GM20000 (cell line): ENCODE results near the gene STARD13.

ENCODE experiments used
- DNase-seq: peaks from one replicate; pipeline ENCODE4 v3.0.0; 2012; ENCODE audit warnings: low spot score
- TF ChIP-seq, protein P1 (sequence below): IDR thresholded peaks from 2 replicates; pipeline ENCODE4 v1.5.1; 2012; ENCODE audit warnings: mild to moderate bottlenecking, control low read depth; ENCODE audit errors: extremely low read depth, missing control alignments

Gene STARD13

DNA sequence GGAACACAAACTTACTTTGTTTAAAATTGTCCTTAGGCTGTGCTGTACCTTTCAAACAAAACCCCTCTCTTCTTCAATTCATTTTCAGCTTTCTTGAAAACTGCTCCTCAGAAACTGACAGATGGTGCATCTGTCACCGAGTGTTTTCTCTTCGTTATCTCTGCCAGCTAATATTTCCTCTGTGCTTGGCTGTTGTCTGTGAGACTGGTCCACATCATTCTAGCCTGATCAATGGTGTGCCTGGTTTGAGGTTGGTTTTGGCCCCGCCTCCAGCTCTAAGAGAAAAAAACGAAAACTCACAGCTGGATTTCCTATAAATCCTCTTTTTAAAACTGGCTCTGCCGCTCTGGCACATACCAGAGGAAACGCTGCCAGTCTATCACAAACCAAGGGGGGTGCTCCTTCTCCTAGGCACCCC lies 79.7 kb downstream of the STARD13 start:
- TF ChIP-seq, protein P1, sequence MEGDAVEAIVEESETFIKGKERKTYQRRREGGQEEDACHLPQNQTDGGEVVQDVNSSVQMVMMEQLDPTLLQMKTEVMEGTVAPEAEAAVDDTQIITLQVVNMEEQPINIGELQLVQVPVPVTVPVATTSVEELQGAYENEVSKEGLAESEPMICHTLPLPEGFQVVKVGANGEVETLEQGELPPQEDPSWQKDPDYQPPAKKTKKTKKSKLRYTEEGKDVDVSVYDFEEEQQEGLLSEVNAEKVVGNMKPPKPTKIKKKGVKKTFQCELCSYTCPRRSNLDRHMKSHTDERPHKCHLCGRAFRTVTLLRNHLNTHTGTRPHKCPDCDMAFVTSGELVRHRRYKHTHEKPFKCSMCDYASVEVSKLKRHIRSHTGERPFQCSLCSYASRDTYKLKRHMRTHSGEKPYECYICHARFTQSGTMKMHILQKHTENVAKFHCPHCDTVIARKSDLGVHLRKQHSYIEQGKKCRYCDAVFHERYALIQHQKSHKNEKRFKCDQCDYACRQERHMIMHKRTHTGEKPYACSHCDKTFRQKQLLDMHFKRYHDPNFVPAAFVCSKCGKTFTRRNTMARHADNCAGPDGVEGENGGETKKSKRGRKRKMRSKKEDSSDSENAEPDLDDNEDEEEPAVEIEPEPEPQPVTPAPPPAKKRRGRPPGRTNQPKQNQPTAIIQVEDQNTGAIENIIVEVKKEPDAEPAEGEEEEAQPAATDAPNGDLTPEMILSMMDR, result no peak

GRCh38 chr13:33205224-33205623 lies 80.3 kb downstream of the STARD13 start:
- DNase-seq, result no peak
- TF ChIP-seq, protein P1, result no peak

More for the DNA sequence above, 79.7 kb downstream of the STARD13 start:
- no peak for DNase-seq

DNA sequence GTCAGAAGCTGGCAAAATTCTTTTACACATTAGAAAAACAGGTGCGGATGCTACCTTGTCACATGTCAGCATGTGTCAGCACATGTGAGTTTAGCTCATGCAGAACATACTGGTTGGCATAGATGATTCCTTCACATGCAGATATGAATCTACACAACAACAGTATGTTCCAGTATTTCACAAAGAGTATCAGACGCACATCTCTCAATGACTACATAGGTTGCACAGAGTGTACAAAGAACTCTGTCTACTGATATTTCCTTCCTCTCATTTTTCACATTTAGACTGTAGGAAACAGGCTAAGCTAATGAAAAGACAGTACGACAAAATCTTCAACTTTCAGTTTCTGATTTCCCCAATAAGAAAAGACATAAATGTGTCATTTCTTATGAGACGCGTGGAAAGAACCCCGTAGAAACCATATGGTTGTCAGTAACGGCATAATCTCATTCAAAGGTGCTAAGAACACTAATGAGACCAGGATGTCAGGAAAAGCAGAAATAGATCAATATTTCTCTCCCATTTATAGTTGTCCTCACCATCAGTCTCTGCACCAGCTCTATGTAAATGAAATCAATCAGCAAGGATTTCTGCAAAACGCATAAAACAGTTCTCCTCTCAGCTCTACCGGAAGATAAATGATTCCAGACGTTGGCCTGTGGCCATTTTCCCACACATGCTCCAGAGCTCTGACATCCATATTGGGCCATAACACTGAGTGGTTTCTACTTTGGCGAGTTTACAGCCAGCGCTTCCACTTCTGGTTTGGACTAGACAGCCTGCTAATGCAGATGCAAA lies 81.2 kb downstream of the STARD13 start:
- TF ChIP-seq, protein P1, result no peak
- DNase-seq, result no peak

DNA sequence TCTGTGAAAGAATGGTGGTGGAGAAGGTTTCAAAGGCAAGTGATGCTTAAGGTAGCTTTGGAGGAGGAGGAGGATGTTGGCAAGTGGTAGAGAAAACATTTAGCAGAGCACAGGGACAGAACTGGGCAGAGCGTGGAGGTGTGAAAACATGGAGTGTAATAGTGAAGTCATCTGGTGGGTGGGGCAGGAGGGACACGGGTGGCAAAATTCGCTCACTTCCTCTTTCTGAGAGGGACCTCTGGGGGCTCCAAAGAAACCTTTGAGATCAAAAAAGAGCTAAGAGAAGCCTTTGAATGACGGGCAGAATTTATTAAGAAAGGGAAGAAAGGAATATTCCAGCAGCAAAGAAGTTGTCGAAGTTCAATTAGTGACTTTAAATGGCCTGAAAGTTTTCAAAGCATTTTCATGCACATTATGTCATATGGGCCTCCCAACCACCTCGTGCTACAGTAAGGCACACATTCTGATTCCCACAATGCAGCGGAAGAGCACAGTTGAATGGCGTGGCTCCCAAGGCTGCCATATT lies 82.8 kb downstream of the STARD13 start:
- DNase-seq, result no peak
- TF ChIP-seq, protein P1, result no peak

DNA sequence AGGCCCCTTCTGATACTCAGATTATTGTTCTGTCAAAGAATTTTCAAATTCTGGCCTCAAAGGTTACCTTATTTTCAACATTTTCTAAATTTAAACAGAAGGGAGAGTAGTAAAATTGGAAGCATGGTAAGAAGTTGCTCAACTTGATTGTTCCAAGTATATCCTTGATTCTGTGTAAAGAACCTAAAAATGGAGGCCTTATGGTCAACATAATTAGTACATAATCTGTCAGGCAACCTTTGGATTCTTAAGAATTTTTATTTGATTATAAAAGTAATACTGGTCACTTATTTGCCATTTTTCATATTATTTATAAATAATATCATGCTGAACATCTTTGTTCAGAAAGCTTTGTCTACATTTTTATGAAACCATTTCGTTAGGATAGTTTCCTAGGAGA lies 83.9 kb downstream of the STARD13 start:
- no peak for DNase-seq
- TF ChIP-seq, protein P1, result no peak

GRCh38 chr13:33199289-33199850 lies 86.2 kb downstream of the STARD13 start:
- TF ChIP-seq, protein P1, result no peak
- no peak for DNase-seq

GRCh38 chr13:33197541-33197971 lies 88.0 kb downstream of the STARD13 start:
- TF ChIP-seq, protein P1, result no peak
- no peak for DNase-seq
